CD4-positive, alpha-beta T cell treated with Interleukin-15 for 4 hours (primary cell): ENCODE measurements around the gene SRRM3.
"Not testable (repeated sequence)": the region's sequence is repeated elsewhere in the genome, so short reads cannot be mapped to it uniquely, and the experiment has no call there.

Experiments
- DNase-seq: peaks from one replicate; pipeline ENCODE4 v3.0.0-alpha.2; 2020; ENCODE audit warnings: low spot score

Gene SRRM3, protein sequence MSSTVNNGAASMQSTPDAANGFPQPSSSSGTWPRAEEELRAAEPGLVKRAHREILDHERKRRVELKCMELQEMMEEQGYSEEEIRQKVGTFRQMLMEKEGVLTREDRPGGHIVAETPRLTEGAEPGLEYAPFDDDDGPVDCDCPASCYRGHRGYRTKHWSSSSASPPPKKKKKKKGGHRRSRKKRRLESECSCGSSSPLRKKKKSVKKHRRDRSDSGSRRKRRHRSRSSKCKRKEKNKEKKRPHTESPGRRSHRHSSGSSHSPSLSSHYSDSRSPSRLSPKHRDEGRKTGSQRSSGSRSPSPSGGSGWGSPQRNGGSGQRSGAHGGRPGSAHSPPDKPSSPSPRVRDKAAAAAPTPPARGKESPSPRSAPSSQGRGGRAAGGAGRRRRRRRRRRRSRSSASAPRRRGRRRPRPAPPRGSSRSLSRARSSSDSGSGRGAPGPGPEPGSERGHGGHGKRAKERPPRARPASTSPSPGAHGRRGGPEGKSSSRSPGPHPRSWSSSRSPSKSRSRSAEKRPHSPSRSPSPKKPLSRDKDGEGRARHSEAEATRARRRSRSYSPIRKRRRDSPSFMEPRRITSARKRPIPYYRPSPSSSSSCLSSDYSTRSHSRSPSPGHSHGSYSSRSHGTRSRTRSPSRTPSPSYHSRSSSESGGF

DNA sequence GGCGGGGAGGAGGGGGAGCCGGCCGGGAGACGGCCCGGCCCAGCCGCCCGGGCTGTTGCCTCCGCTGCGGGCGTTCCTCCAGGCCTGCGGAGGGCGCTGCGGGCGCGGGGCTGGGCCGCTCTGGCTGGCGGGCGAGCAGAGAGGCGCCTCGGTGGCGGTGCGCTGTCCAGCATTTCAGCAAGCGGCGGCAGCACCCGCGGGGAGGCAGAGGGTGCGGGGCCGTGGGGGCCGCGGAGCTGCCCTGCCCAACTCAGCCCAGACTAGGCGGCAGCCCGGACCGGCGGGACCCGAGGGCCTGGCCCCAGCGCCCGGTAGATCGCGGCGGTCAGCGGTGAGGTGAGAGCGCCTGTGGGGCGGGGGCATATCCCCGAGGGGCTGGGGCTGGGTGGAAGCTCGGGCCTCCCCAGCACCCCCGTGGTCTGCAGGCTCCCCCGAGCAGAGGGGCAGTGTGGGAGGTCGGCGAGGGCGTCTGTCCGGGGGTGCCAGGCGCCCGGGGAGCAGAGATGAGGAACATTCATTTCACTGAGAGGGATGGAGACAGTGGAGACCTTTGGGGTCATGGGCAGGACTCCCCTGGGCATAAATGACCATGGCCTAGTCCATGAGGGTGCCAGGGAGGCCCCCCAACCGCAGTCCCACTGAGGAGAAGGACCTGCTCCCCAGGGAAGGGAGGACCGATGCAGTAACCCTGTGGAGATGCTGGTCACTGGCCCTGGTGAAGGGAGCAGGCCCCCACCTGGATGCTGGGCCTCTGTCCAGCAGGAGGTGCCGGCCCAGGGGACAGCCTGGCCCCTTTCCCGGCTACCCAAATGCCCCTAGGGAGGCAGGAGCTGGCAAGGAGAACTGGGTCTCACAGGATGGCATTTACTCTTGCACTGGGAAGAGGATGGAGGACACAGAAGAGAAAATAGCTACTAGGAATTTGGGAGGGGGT lies at the start of gene SRRM3:
Gene SRRM3, plus strand, starts transcription at position 165 of the 934 bp plus-strand sequence. CDS start 33,171 bp downstream, outside the sequence.
- peak; percentile 79 for DNase-seq

DNA sequence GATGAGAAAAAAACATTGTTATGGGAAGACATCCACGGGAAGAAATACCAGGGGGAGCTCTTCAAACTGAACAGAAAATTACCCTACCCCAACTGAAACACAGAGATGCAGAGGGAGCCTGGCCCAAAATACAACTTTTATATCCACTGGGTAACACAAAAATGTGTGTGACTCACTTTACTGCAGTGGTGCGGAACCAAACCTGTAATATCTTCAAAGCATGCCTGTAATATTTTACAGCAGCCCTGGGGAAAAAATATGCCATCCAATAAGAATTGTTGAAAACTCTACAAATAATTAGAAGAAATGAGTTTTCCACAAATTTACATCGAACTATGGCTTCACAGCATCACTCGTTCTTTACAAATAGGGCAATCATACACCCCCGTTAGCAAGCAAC lies 49.8 kb upstream of the SRRM3 start:
- no peak for DNase-seq

DNA sequence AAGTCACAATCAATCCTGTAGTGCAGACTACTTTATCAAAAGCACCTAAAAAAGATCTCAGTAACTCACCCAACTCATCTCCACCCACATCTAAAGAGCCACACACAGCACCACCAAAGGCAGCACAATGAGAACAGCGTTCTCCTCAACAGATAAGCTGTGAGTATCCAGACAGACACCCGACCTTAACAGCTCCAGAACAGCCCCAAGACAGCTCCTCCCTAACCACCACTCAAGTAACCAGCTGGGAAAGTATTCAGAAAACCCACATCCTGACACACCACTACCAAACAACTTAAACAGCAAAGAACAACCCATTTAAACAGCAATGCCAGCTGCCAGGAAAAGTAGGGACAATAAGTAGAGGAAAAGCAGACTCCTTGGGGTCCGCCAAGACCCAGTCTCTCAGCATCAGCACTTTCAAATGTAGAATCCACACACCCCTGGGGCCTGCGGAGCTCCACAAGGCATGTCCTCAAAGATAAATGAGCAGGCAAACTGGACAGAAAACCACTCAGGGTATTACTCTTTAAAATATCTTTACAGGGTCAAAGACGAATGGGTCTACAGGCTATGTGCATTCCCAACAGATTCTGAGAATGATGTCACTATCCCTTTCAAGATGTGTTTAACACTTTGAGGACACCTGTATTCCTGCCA lies 48.0 kb upstream of the SRRM3 start:
- peak; percentile 37 for DNase-seq

DNA sequence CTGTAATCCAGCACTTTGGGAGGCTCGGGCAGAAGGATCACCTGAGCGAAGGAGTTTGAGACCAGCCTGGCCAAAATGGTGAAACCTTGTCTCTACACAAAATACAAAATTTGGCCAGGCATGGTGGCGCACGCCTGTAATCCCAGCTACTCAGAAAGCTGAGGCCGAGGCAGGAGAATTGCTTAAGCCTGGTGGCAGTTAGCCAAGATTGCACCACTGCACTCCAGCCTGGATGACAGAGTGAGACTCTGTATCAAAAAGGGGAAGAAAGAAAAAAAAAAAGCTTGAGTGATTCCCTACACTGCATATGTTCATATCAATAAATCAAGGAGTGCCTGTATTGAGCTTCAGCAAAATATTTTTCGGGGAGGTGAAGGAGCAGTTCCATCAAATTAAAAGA lies 45.8 kb upstream of the SRRM3 start:
- DNase-seq, result no peak

DNA sequence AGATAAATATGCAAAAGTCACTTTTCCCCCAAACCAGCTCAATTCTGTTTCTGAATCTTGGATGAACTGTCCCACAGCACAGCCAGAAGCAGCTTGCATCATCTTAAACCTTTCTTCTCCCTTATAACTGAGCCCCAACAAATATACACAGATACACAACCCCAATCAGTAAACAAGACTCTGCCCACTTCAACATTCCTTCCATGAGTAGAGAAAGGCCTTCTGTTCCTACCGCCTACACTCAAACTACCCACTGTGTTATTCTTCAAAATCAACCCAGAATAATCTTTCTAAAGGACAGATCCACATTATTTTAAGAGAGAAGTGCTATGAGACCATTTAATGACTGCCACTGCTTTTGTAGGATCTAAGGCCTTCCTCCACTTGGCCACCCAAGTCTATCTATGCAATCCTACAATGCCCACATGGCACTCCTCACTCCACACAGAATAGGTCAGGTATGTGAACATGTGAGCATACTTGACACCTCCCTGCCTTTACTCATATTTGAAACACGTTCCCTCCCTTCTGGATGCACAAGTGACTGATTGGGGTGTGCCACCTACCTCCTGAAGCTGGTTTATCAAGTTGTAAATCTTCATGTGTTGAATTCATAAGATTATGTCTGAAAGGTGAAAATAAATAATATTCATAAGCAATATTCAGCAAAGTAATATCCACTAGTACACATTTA lies 44.6 kb upstream of the SRRM3 start:
- not testable (repeated sequence) for DNase-seq

DNA sequence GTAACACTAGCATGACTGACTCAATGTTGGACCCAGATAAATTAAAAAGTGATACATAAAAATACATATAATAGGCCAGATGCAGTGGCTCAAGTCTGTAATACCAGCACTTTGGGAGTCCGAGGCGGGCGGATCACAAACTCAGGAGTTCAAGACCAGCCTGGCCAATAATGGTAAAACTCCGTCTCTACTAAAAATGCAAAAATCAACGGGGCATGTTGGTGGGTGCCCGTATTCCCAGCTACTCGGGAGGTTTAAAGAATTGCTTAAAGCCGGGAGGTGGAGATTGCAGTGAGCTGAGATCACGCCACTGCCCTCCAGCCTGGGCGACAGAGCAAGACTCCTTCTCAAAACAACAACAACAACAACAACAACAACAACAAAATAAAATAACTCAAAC lies 43.3 kb upstream of the SRRM3 start:
- not testable (repeated sequence) for DNase-seq

DNA sequence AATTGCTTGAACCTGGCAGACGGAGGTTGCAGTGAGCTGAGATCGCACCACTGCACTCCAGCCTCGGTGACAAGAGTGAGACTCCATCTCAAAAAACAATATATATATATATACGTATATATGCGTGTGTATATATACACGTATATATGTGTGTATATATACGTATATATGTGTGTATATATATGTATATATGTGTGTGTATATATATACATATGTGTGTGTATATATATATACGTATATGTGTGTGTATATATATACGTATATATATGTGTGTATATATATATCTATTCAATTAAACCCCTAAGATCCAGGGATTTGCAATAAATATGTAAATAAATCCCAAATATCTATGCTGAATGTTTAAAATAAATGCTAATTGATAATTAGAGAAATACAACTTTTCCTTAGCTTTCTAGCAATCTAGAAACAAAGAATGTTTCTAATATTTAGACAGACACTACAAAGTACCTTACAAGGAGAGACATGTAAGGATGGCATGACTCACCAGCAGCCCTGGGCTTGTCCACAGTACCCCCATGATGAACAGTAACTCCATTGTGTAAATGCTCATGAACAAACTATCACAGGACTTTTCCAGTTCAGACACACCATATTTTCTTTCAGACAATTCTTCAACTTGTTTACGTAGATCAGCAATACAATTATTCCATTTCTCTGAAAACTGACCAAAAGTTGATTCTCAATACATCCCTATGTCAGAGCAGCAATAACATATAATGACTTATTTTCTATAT lies 39.1 kb upstream of the SRRM3 start:
- not testable (repeated sequence) for DNase-seq

DNA sequence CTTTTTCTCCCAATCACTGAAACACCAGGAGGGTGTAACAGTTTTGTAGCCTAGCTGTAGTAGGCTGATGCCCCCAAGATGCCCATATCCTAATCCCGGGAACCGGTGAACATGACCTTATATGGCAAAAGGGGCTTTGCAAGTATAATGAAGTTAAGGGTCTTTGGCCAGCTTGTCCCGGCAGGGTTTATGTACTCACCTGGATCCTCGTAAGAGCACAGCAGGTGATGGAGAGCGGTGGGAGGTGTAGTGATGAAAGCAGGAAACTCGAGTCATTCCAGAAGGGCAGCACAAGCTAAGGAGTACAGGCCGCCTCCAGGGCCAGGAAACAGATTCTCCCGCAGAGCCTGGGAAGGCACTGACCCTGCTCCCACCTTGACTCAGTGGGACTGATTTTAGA lies 37.9 kb upstream of the SRRM3 start:
- not testable (repeated sequence) for DNase-seq

DNA sequence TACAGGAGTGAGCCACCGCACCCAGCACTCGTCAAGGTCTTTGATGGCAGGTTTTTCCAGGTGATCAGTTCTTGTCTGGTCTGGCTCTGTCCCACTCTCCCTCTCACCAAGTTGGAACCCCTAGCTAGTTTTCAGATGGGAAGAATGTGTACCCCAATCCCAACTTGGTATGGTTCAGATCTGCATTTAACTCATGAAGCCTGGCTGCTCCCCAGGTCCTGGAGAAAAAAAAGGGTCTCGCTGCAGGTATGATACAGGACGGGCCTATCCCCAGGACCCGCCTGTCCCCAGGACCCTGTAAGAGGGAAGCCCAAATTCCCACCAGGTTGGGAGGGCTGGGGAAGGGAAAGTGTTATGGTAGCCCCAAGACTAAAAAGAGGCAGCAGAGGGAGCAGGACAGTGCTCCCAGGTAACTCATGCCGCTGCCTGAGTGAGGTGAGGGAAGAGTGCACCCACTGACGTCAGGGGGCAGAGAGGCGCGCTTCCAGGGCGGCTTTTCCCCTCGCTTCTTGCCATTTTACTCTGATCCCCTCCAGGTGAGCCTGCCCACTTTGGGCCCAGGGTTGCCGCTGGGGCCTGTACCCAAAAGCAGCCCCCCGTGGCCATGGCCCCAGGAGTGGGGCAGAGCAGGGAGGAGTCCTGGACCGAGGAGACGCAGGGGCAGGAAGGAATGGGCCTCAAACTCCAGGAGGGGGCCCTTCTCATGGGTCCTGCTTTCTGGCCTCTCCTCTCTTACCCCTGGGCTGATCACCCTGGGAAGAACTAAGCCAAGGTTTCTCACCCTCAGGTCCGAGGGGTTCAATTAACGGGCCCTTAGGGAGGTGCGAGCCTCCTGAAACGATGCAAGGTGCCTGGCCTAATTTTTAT lies 36.4 kb upstream of the SRRM3 start:
- DNase-seq, result no peak

DNA sequence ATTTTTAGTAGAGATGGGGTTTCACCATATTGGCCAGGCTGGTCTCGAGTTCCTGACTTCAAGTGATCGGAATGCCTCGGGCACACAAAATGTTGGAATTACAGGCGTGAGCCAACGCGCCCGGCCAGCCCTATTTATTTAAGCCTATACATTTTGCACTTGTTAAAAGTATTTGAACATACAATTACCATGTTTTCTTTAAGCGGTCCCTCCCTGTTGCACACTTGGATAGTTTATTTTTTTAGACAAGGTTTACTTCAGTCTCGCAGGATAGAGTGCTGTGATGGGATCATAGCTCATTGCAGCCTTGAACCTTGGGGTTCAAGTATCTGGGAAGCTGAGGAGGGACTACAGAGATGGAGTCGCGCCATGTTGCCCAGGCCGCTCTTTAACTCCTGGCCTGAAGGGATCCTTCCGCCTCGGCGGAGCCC lies 35.7 kb upstream of the SRRM3 start:
- DNase-seq, result no peak

DNA sequence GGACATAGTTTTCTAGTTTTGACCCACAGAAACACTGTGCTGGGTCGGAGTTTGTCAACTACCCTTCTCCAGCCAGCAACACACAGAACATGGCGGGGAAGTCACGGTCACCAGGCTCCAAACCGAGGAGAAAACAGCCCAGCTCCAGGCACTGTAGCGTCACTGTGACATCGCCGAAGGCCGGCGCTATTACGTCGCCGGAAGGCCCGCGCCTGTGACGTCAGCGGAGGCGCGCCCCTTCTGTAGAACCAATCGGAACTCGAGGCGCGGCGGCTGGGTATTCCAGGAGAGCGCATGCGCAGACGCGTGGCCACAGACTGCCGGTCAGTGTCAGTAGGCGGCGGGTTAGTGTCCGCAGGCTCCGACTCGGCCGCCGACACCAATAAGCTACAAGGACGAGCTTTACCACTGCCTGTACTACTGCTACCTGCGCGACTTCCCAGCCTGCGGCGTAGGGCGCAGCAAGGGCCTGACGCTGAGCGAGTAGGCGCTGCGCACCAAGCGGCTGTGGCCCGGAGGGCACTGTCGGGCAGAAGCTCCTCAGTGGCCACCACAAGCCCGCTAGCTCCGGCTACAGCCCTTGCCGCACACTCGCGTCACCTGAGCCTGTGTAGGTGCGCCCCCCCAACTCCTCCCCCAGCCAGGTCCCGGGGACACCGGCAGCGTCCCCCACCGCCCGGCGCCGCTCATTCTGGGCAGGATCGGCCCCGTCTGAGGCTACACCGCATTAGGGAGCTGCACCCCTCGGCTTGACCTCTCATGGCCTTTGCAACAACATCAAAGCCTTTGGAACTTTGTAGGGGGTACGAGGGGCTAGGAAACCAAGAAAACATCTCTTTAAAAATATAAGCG lies 35.1 kb upstream of the SRRM3 start:
- peak; percentile 88 for DNase-seq

DNA sequence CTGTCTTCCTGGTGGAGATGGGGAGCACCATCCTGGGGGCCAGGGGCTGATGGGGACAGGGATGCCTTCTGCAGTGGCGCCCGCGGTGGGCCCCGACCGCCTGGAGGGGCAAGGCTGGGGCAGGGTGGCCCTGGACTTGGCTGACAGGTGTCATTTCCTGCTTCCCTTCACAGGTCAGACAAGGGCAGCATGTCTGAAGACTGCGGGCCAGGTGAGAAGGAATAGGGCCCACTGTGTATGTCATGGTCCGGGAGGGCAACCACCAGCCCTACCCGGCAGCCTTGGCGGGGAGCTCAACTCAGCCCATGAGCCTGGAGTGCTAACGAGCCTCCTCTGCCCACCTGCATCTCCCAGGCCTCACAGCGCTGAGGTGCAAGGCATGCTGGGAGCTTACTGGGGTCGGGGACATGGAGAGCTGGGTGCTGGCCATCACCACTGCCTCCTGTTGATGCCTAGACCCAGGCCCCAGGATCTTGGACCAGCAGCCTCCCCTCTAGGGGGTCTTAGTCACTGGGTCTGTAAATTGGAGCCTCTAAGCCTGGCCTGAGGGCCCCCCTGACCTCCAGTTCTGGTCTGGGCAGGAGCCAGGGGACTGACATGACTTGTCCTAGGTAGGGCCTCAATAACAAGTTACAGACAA lies 28.0 kb upstream of the SRRM3 start:
- DNase-seq, result no peak

DNA sequence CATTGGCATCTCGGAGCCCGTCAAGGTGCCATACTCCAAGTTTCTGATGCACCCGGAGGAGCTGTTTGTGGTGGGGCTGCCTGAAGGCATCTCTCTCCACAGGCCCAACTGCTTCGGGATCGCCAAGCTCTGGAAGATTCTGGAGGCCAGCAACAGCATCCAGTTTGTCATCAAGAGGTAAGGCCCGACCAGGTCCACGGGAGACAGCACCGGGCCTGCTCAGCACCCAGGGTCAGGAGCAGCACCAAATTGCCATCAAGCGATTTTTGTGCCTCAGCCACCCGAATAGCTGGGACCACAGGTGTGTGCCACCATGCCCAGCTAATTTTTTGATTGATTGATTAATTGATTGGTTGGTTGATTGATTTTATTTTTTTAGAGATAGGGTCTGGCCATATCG lies 24.7 kb upstream of the SRRM3 start:
- DNase-seq, result not testable (repeated sequence)

DNA sequence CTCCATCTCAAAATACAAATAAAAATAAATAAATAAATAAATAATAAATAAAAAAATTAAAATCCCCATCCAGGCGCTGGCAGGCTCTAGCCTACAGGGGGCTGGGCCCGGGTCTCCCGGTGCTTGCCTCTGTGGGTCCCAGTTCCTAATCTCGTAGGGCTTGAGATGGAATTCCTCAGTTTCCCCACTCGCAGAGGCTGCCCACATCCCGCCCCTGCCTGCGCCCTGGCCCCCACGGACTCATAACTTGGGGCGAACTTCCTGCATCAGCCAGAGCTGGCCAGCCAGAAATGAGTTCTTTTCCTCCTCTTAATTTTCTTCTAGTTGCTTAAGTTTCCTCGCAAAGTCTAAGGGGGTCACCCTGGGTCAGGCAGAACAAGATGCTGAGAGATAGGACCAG lies 22.0 kb upstream of the SRRM3 start:
- DNase-seq, result no peak

DNA sequence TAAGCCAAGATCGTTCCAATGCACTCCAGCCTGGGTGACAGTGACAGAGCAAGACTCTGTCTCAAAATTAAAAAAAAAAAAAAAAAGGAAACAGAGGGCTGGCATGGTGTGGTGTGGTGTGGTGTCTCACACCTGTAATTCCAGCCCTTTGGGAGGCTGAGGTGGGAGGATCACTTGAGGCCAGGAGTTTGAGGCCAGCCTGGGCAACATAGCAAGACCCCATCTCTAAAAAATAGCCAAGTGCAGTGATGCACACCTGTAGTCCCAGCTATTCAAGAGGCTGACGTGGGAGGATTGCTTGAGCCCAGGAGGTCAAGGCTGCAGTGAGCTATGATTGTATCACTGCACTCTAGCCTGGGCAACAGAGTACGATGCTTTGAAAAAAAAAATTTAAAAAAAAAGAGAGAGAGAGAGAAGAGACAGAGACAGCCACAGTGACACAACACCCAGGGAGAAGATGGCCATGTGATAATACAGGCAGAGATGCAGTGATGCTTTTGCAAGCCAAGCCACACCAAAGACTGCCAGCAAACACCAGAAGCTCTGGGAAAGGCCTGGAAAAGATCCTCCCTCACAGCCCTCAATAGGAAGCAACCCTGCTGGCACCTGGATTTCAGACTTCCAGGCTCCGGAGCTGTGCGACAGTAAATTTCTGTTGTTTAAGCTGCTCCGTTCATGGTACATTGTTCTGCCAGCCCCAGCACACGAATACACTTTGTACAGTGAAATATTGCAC lies 19.3 kb upstream of the SRRM3 start:
- no peak for DNase-seq

DNA sequence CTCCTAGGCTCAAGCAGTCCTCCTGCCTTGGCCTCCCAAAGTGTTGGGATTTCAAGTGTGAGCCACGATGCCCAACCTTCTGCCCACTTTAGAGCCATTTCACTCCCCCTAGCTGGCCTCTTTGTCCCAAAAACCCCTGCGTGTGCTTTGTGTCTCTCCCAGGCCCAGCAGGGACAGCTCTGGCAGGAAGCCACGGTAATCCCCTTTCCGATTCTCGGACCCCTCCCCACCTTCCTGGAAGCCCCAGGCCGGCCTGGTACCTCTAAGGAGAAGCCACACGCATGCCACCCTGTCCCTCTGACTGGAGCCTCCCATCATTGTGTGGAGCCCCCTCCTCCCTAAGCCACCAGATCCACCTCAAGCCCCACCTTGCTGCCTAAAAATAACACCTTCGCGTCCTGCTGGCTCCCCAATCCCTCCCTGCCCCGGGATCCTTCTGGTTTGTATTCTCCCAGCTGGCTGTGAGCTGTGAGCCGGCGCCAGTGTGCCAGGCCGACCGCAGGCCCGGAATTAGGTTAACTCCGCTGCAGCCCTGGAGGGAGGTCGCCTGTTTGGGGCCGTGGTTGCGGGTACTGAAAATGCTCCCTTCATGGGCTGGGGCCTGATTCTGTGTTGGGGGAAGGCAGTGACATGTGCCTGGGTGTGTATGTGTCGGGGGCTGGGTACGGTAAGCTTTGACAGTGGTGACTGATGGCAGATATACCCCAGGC lies 16.4 kb upstream of the SRRM3 start:
- DNase-seq, result no peak

DNA sequence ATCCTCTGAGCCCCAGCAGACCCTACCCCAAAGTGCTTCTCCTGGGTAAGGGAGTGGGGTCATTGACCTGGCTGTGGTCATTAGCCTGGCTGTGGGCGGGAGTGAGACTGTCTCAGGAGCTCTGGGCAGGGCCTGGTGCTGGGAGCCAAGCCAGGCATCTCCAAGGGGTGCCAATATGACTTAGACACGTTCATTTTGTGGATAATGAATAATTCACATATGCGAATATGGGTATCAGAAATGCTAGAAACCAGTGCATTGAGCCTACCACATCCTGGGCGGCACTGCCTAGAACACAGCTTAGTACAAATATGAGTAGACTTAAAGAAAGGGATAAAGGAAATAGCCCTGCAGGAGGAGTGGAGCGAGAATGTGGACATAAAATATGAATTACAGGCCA lies 14.4 kb upstream of the SRRM3 start:
- DNase-seq, result no peak
